K562 (cell line): ENCODE data around the gene GRWD1. TPM values are rescaled to one million over a fixed set of nuclear protein-coding genes. Genes with fewer than 3 reads are reported as not detected.
A peak's percentile ranks its signal among the peaks of the same experiment; 100 is the strongest.

Source experiments
- ARHGAP35 ChIP-seq: fragments of 450-650 bp; IDR thresholded peaks from 2 replicates; pipeline ENCODE4 v1.6.1; 2018; ENCODE audit not compliant: partially characterized antibody
- CBX5 ChIP-seq: IDR thresholded peaks from 2 replicates; pipeline ENCODE4 v1.6.1; 2014; ENCODE audit warnings: low read depth, borderline replicate concordance
- CREM ChIP-seq: IDR thresholded peaks from 2 replicates; pipeline ENCODE4 v1.6.1; 2014; ENCODE audit warnings: antibody characterized with exemption, low read depth
- DIDO1 ChIP-seq: fragments of 450-650 bp; IDR thresholded peaks from 2 replicates; pipeline ENCODE4 v1.6.1; 2016; ENCODE audit warnings: low read depth, missing biosample characterization, missing genetic modification characterization
- DPF2 ChIP-seq: fragments of 450-650 bp; IDR thresholded peaks from 2 replicates; pipeline ENCODE4 v1.6.1; 2016
- ETV5 ChIP-seq: sonication (generic); formaldehyde crosslinking; IDR thresholded peaks from 2 replicates; pipeline ENCODE4 v1.4.0; 2020; ENCODE audit warnings: low read depth, mild to moderate bottlenecking, missing genetic modification reagents
- FOXM1 ChIP-seq, 2 experiments: fragments of 450-650 bp in 1 of 2; sonication (generic) in 1 of 2; formaldehyde crosslinking in 1 of 2; IDR thresholded peaks; 2 replicates each; pipeline versions ENCODE4 v1.6.1 to v1.9.0; 2017 to 2022; ENCODE audit warnings: low read depth in 2 of 2, mild to moderate bottlenecking in 2 of 2, missing genetic modification reagents in 1 of 2, moderate library complexity in 1 of 2
- HNRNPUL1 ChIP-seq: fragments of 200-400 bp; formaldehyde crosslinking; IDR thresholded peaks from 2 replicates; pipeline ENCODE4 v1.6.1; 2017; ENCODE audit warnings: low read length
- JUNB ChIP-seq: fragments of 450-650 bp; formaldehyde crosslinking; conservative IDR thresholded peaks from 2 replicates; pipeline ENCODE4 v1.4.0; 2020; ENCODE audit warnings: mild to moderate bottlenecking
- NR2C1 ChIP-seq, 2 experiments: fragments of 450-650 bp; IDR thresholded peaks; 2 replicates each; pipeline ENCODE4 v1.6.1; 2017; ENCODE audit warnings: mild to moderate bottlenecking in 2 of 2, antibody characterized with exemption in 1 of 2, inconsistent platforms in 1 of 2, missing compliant biosample characterization in 1 of 2, missing genetic modification characterization in 1 of 2
- POLR2G ChIP-seq: fragments of 200-400 bp; formaldehyde crosslinking; IDR thresholded peaks from 2 replicates; pipeline ENCODE4 v1.6.1; 2017; ENCODE audit warnings: low read depth, mild to moderate bottlenecking, antibody characterized with exemption, low read length, moderate library complexity
- POLR3G ChIP-seq: IDR thresholded peaks from 2 replicates; pipeline ENCODE4 v1.6.1; 2011; ENCODE audit not compliant: insufficient read length, insufficient replicate concordance; ENCODE audit errors: extremely low read depth
- POU5F1 ChIP-seq: fragments of 150-350 bp; IDR thresholded peaks from 2 replicates; pipeline ENCODE4 v1.6.1; 2014; ENCODE audit warnings: borderline replicate concordance, low read length, low read depth, mild to moderate bottlenecking; ENCODE audit not compliant: partially characterized antibody
- RAD51 ChIP-seq: fragments of 450-650 bp; IDR thresholded peaks from 2 replicates; pipeline ENCODE4 v1.7.1; 2016; ENCODE audit warnings: low read depth, mild to moderate bottlenecking, borderline replicate concordance
- RBBP5 ChIP-seq: fragments of 200-600 bp; sonication (generic); IDR thresholded peaks from 2 replicates; pipeline ENCODE4 v1.6.1; 2012; ENCODE audit warnings: borderline replicate concordance, mild to moderate bottlenecking, low read length, control low read depth, inconsistent platforms; ENCODE audit not compliant: insufficient read depth, poor library complexity, severe bottlenecking
- RBM39 ChIP-seq: fragments of 200-400 bp; formaldehyde crosslinking; optimal IDR thresholded peaks from 2 replicates; pipeline ENCODE3; 2018; ENCODE audit warnings: low read depth, low read length
- SAFB ChIP-seq: fragments of 200-400 bp; formaldehyde crosslinking; IDR thresholded peaks from 2 replicates; pipeline ENCODE4 v1.6.1; 2017; ENCODE audit warnings: low read depth, low read length, borderline replicate concordance
- TCF7 ChIP-seq: sonication (generic); IDR thresholded peaks from 2 replicates; pipeline ENCODE4 v1.6.1; 2016; ENCODE audit warnings: antibody characterized with exemption, borderline replicate concordance
- ZBTB1 ChIP-seq: sonication (generic); formaldehyde crosslinking; IDR thresholded peaks from 2 replicates; pipeline ENCODE4 v1.8.1; 2023; ENCODE audit warnings: missing genetic modification reagents, low read depth, mild to moderate bottlenecking, borderline replicate concordance
- ZFP36 ChIP-seq: fragments of 150-350 bp; IDR thresholded peaks from 2 replicates; pipeline ENCODE4 v1.6.1; 2018; ENCODE audit warnings: low read length, low read depth; ENCODE audit not compliant: partially characterized antibody
- ZNF124 ChIP-seq: sonication (generic); formaldehyde crosslinking; IDR thresholded peaks from 2 replicates; pipeline ENCODE4 v1.8.1; 2022; ENCODE audit warnings: missing genetic modification reagents
- polyA plus RNA-seq, 8 experiments: library from polyadenylated mRNA; depleted of rRNA in 4 of 8; stranded (reverse) in 5 of 8; unstranded in 3 of 8; fragments of >200 nt; fragmentation: Nextera tagmentation in 2 of 8; fragmentation: Illumina TruSeq in 1 of 8; extraction: Ambion mirVana in 2 of 8; extraction: Trizol in 1 of 8; gene quantifications; 2 replicates each; pipeline versions ENCODE4 v1.2.1 to v1.2.3, GENCODE V29; 2011 to 2014; ENCODE audit warnings: inconsistent platforms in 1 of 8, missing spikeins in 1 of 8
- total RNA-seq, 7 experiments: library from RNA; depleted of rRNA in 6 of 7; stranded (reverse); fragments of >200 nt in 6 of 7; fragmentation: Illumina TruSeq in 2 of 7; extraction: Trizol in 2 of 7; gene quantifications; 2 replicates each; pipeline versions ENCODE4 v1.2.1 to v1.2.3, GENCODE V29; 2011 to 2021; ENCODE audit warnings: low replicate concordance in 1 of 7
- TF ChIP-seq, protein P1 (sequence below), 2 experiments: fragments of 200-800 bp in 1 of 2; sonication (Bioruptor generic) in 1 of 2; sonication (generic) in 1 of 2; formaldehyde crosslinking in 1 of 2; IDR thresholded peaks in 1 of 2; conservative IDR thresholded peaks in 1 of 2; 2 replicates each; pipeline versions ENCODE4 v1.5.0 to v1.6.1; 2016 to 2020; ENCODE audit warnings: missing compliant biosample characterization in 1 of 2, missing genetic modification characterization in 1 of 2, missing genetic modification reagents in 1 of 2

The GRWD1 gene
- total and polyA plus RNA-seq, 9 of the 15 experiments (the other 6 are each of a cell fraction or from before 2014, with no cell fraction given) = 1.5 to 87.2 (median 24.5) TPM

DNA sequence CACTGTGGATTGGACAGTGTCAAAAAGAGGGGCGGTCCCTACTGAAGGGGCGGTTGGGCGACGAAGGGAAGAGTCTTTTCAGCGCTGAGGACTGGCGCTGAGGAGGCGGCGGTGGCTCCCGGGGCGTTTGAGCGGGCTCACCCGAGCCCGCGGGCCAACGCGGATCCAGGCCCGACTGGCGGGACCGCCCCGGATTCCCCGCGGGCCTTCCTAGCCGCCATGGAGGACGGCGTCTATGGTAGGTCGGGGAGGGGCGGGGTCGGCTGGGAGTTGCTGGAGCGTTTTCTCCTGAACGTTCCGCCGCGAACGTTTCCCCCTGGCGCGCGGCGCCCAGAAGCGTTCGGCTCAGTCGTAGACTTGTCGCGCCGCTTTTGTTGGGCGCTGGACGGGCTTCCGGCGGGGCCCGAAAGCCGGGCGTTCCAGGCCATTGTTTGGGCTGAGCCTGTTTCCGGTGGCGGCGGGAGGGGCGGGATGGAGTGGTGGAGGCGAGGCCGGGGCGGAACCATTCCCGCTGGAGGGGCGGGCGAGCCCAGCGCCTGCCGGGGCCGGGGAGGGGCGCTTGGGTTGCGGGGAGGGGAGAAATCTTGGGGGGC, 23.6 kb downstream of the GRWD1 start, which contains the start of gene CYTH2 (continued):
- no peak for TF ChIP-seq ZNF124 (CRISPR knock-in tag)
- no peak for TF ChIP-seq DIDO1 (tag)
- TF ChIP-seq CBX5 = no peak
- peak; percentile 89 for TF ChIP-seq ETV5
- TF ChIP-seq RAD51 = no peak; the same call in 1 of the 2 replicates
- TF ChIP-seq, protein P1, sequence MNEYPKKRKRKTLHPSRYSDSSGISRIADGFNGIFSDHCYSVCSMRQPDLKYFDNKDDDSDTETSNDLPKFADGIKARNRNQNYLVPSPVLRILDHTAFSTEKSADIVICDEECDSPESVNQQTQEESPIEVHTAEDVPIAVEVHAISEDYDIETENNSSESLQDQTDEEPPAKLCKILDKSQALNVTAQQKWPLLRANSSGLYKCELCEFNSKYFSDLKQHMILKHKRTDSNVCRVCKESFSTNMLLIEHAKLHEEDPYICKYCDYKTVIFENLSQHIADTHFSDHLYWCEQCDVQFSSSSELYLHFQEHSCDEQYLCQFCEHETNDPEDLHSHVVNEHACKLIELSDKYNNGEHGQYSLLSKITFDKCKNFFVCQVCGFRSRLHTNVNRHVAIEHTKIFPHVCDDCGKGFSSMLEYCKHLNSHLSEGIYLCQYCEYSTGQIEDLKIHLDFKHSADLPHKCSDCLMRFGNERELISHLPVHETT (CRISPR knock-in tag; conservative IDR thresholded peaks at IDR 0.05 in 1 of 2, IDR thresholded peaks at IDR 0.05 in 1 of 2) = peak in 1 of 2 experiments; percentile 92; a peak in 2 of 4 replicates
- TF ChIP-seq HNRNPUL1 = no peak
- TF ChIP-seq DPF2 = peak; percentile 38; the same call in 1 of the 2 replicates
- no peak for TF ChIP-seq RBM39
- peak; percentile 52; the same call in 1 of the 2 replicates for TF ChIP-seq ZBTB1 (CRISPR knock-in tag)
- no peak for TF ChIP-seq SAFB
- no peak for TF ChIP-seq ARHGAP35
- no peak for TF ChIP-seq POU5F1
- TF ChIP-seq POLR2G = peak; percentile 99
- TF ChIP-seq TCF7 = no peak
- no peak for TF ChIP-seq JUNB
- TF ChIP-seq NR2C1 (IDR thresholded peaks at IDR 0.05) = no peak
- no peak for TF ChIP-seq NR2C1 (tag; IDR thresholded peaks at IDR 0.05)
- peak; percentile 78 for TF ChIP-seq RBBP5
- no peak for TF ChIP-seq CREM
- TF ChIP-seq FOXM1 (IDR thresholded peaks at IDR 0.05; ENCODE audit: low read depth) = no peak
- TF ChIP-seq FOXM1 (CRISPR knock-in tag; IDR thresholded peaks at IDR 0.05; ENCODE audit: low read depth) = no peak
- no peak for TF ChIP-seq POLR3G
- no peak for TF ChIP-seq ZFP36
